ENCODE results near the gene APBB1.

Gene APBB1

GRCh38 chr11:6351782-6352382 is 67.0 kb downstream of the APBB1 start:
- no peak for DNase-seq (ENCODE audit: low read depth in 1 of 2, low spot score in 1 of 2)

- no peak for DNase-seq (ENCODE audit: low read depth in 1 of 2, low spot score in 1 of 2)
Observed at GRCh38 chr11:6350486-6350885, 68.4 kb downstream of the APBB1 start.

GRCh38 chr11:6350043-6350442 is 68.9 kb downstream of the APBB1 start:
- DNase-seq (ENCODE audit: low read depth in 1 of 2, low spot score in 1 of 2) = no peak

- no peak for DNase-seq (ENCODE audit: low read depth in 1 of 2, low spot score in 1 of 2)
Observed at GRCh38 chr11:6345366-6345765, 73.5 kb downstream of the APBB1 start.
